ENCODE measurements around the gene CRKL. TPM values are rescaled to one million over a fixed set of nuclear protein-coding genes. Genes with fewer than 3 reads are reported as not detected.

CRKL gene
- total RNA-seq, 4 donors from 2014 or later: 29.4 to 74.2 (median 57.6) TPM

GRCh38 chr22:20996598-20997535 lies 79.7 kb downstream of the CRKL start:
- no peaks in the 10 kb centered on the region for H3K27me3 ChIP-seq

DNA sequence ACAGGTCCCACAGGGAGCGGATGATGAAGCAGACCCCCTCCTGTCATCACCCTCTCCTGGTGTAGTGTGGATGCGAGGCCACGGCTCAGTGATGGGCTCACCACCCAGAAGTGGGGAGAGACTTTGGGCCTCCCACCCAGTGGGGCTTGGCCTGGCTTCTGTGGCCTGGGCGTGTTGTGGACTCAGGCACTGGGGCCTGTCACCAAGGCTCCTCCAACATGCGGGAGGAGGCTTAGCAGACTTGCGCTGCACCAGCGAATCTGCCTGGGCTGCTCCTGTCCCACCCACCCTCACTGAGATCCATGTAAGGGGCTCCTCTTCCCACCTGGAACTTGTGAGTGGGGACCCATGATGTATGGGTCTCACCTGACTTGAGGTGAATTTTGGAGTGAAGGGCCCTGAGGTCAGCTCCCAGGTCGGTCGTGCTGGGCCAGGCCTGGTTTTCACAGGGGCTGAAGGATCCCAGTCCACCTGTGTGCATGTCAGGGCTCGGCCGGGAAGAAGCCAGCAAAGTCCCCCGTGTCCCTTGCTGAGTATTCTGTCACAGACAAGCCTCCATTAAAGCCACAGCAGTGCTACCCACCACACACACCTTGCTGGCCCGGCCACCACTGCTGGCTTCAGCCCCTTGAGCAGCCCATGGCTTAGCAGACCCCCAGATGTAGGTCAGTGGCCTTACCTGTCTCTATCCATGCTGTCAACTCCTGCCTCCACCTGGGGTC lies 80.5 kb downstream of the CRKL start:
- H3K36me3 ChIP-seq: no peaks in the 10 kb centered on the region
- intact Hi-C loops (cut with DNase I; ENCODE audit: low total_unique reads): no loop called here
- TF ChIP-seq POLR2A (IDR thresholded peaks at IDR 0.05): no peak
- TF ChIP-seq, protein P1, sequence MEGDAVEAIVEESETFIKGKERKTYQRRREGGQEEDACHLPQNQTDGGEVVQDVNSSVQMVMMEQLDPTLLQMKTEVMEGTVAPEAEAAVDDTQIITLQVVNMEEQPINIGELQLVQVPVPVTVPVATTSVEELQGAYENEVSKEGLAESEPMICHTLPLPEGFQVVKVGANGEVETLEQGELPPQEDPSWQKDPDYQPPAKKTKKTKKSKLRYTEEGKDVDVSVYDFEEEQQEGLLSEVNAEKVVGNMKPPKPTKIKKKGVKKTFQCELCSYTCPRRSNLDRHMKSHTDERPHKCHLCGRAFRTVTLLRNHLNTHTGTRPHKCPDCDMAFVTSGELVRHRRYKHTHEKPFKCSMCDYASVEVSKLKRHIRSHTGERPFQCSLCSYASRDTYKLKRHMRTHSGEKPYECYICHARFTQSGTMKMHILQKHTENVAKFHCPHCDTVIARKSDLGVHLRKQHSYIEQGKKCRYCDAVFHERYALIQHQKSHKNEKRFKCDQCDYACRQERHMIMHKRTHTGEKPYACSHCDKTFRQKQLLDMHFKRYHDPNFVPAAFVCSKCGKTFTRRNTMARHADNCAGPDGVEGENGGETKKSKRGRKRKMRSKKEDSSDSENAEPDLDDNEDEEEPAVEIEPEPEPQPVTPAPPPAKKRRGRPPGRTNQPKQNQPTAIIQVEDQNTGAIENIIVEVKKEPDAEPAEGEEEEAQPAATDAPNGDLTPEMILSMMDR (IDR thresholded peaks at IDR 0.05): no peak

More at GRCh38 chr22:20996598-20997535, 79.7 kb downstream of the CRKL start:
- Histone ChIP-seq H3K4me3 (no peak overlapping the region), H3K4me1 (peaks cover 0 to 13% of the 10 kb centered on the region in 2 donors), H3K36me3 (no peaks in the 10 kb centered on the region), H3K9me3 (no peaks in the 10 kb centered on the region), H3K27ac (no peak overlapping the region)
- no peak for DNase-seq
- intact Hi-C loops (cut with DNase I; ENCODE audit: low total_unique reads): no loop called here
- no peak for TF ChIP-seq POLR2A (IDR thresholded peaks at IDR 0.05)
- TF ChIP-seq, protein P1 (IDR thresholded peaks at IDR 0.05): no peak

DNA sequence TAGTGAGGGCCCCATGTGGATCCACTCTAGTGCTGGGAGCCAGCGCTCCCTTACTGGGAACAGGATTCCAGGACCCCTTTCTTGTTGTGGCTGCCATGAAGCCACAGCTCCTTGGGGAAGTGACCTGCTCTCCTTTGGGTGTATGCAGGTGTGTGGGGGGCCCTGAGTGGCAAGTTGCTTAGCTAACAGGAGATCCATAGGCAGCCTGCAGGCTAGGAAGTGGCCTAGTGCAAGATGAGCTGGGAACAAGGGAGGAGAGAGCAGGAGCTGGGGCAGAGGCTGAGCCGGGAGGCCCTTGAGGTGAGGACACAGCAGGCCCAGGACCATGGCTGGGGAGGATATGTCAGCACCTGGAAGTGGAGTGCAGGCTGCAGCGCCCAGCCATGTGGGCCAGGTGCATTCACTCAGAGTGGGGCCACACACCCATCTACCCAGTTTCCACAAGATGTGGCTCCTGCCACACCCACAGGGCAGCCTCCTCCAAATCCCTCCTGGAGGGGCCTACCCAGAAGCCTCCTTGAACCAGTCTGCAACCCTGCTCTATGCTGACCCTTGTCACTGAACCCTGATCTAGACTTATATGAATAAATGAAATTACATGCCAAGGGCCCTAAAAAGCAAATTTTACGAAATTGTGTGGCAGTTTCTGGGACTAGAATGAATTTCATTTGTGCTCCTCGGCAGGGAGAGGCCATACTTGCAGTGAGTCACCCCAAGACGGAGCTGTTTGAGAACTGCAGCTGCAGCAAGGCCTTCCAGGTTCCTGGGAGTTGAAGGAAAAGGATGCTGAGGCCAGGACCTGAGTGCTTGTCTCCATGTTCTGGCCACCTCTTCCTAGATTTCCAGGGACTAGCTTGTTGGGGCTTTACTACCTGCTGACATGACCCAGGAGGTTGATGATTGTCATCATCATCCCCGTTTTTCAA lies 81.5 kb downstream of the CRKL start:
- Histone ChIP-seq H3K36me3 (no peaks in the 10 kb centered on the region), H3K27ac (no peak overlapping the region), H3K9me3 (no peaks in the 10 kb centered on the region), H3K4me1 (peaks cover 5 to 13% of the 10 kb centered on the region in 2 donors), H3K27me3 (no peaks in the 10 kb centered on the region), H3K4me3 (no peak overlapping the region)
- intact Hi-C loops (cut with DNase I; ENCODE audit: low total_unique reads): no loop called here
- DNase-seq: no peak
- TF ChIP-seq POLR2A (IDR thresholded peaks at IDR 0.05): no peak
- TF ChIP-seq, protein P1 (IDR thresholded peaks at IDR 0.05): no peak

More for the DNA sequence above, 80.5 kb downstream of the CRKL start:
- DNase-seq: no peak
- no peaks in the 10 kb centered on the region for H3K9me3 ChIP-seq
- no peak overlapping the region for H3K4me3 ChIP-seq
- H3K27ac ChIP-seq: no peak overlapping the region
- peaks cover 0 to 13% of the 10 kb centered on the region in 2 donors for H3K4me1 ChIP-seq
- no peaks in the 10 kb centered on the region for H3K27me3 ChIP-seq

GRCh38 chr22:20999350-21000206 lies 82.4 kb downstream of the CRKL start:
- Histone ChIP-seq H3K27ac (peak overlapping the region in 1 of 2 donors; percentile 98), H3K9me3 (no peaks in the 10 kb centered on the region), H3K4me3 (no peak overlapping the region), H3K27me3 (no peaks in the 10 kb centered on the region), H3K4me1 (peaks cover 7 to 13% of the 10 kb centered on the region in 2 donors), H3K36me3 (no peaks in the 10 kb centered on the region)
- TF ChIP-seq, protein P1 (IDR thresholded peaks at IDR 0.05): no peak
- no peak for TF ChIP-seq POLR2A (IDR thresholded peaks at IDR 0.05)
- DNase-seq: no peak
- intact Hi-C loops (cut with DNase I; ENCODE audit: low total_unique reads): no loop called here
